ENCODE measurements around the gene ANAPC16. TPM values are rescaled to one million over a fixed set of nuclear protein-coding genes. Genes with fewer than 3 reads are reported as not detected.
"Not testable (repeated sequence)": the region's sequence is repeated elsewhere in the genome, so short reads cannot be mapped to it uniquely, and the experiment has no call there.

The ANAPC16 gene
- total and polyA plus RNA-seq, 2 experiments from 2014 or later: 69.6 to 97.9 TPM

DNA sequence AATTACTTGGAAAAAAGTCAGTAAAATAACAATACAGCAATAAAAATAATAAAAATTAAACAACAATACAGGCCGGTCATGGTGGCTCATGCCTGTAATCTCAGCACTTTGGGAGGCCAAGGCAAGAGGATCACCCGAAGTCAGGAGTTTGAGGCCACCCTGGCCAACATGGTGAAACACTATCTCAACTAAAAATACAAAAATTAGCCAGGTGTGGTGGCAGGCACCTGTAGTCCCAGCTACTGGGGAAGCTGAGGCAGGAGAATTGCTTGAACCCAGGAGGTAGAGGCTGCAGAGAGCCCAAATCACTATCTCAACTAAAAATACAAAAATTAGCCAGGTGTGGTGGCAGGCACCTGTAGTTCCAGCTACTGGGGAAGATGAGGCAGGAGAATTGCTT, 4.0 kb upstream of the ANAPC16 start:
- 97 to 98% methylated on average over 2 of the region's 2 CpGs for WGBS, 2 experiments (ENCODE audit: low coverage in 1 of 2, low lambda C conversion rate in 2 of 2, missing lambda C conversion rate in 2 of 2)
- H4K20me1 ChIP-seq (ENCODE audit: insufficient read depth); H3K4me2 ChIP-seq (ENCODE audit: unreplicated experiment); H3K27me3 ChIP-seq (replicated peaks; ENCODE audit: insufficient read depth); H3K9ac ChIP-seq; H3K9me2 ChIP-seq (ENCODE audit: insufficient read depth); H3K9me3 ChIP-seq (ENCODE audit: low read depth); H3K36me3 ChIP-seq (ENCODE audit: low read depth); H2AFZ ChIP-seq; H3F3A ChIP-seq (ENCODE audit: insufficient read depth); H3K4me3 ChIP-seq; H3K4me1 ChIP-seq (ENCODE audit: insufficient read depth); H3K27ac ChIP-seq; DNase-seq: not testable (repeated sequence)
- peaks cover 23% of the 10 kb centered on the region for H3K79me2 ChIP-seq (ENCODE audit: insufficient read depth)
- in situ Hi-C loops (cut with MboI): loop anchor here (25.0 kb wide), 1 partner anchor 275 kb away; no protein-coding TSS in a partner anchor

DNA sequence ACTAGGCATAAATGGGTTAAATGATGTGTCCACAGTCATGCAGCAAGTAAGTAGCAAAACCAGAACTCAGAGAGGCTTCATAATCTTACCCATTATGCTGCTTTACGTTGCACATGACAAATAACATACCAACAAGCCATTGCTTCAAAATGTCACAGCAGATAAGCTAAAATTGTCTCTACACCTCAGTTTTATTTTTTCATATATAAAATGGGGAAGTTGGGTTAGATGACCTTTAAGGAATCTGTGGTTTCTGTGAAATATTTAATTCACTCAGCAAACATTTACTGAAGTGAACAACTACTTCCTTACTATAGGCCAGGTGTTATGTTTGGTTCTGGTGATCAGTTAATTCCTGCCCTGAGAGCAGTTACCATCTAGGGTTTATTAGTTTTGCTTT, 2.5 kb downstream of the ANAPC16 start:
- Histone ChIP-seq H3K9me3 (ENCODE audit: low read depth) (no peaks in the 10 kb centered on the region), H3K9ac (no peak overlapping the region), H3K4me3 (no peak overlapping the region), H3K27me3 (replicated peaks; ENCODE audit: insufficient read depth) (no peaks in the 10 kb centered on the region), H3K79me2 (ENCODE audit: insufficient read depth) (peaks cover 52% of the 10 kb centered on the region), H3K4me1 (ENCODE audit: insufficient read depth) (peaks cover 16% of the 10 kb centered on the region; the same call in 1 of the 2 replicates), H3K4me2 (ENCODE audit: unreplicated experiment) (no peak overlapping the region), H4K20me1 (ENCODE audit: insufficient read depth) (no peaks in the 10 kb centered on the region), H3K36me3 (ENCODE audit: low read depth) (no peaks in the 10 kb centered on the region), H3F3A (ENCODE audit: insufficient read depth) (no peaks in the 10 kb centered on the region; the same call in 1 of the 2 replicates), H3K27ac (no peak overlapping the region), H3K9me2 (ENCODE audit: insufficient read depth) (no peaks in the 10 kb centered on the region), H2AFZ (no peak overlapping the region)
- in situ Hi-C loops (cut with MboI): loop anchor here (25.0 kb wide), 1 partner anchor 281 kb away; no protein-coding TSS in a partner anchor
- no peak for TF ChIP-seq EZH2phosphoT487 (IDR thresholded peaks at IDR 0.05; ENCODE audit: insufficient read depth, low read depth)
- no peak for TF ChIP-seq EZH2 (IDR thresholded peaks at IDR 0.05; ENCODE audit: insufficient read depth, poor library complexity, severe bottlenecking)
- WGBS, 2 experiments (ENCODE audit: low coverage in 1 of 2, low lambda C conversion rate in 2 of 2, missing lambda C conversion rate in 2 of 2): 93 to 96% methylated on average over 1 of the region's 1 CpG
- no peak for DNase-seq

DNA sequence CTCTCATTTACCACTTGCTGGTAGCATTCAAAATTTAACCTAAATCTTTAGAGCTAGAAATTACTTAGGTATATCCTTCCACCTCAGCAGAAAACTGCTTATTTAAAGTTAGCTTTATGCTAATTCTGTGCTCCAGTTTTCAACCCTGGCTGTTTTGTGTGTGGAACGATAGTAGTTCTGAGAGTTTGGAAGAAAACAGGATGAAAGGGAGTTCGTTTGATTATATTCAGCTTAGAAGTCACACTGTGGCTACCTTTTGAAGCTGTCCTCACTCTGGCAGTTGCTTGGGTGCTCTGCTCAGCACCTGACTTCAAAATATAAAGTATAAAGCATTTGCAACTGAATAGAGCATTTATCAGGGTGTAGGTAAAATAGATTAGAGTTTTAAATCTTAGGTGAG, 2.9 kb downstream of the ANAPC16 start:
- H3K36me3 ChIP-seq (ENCODE audit: low read depth): no peaks in the 10 kb centered on the region
- peaks cover 55% of the 10 kb centered on the region for H3K79me2 ChIP-seq (ENCODE audit: insufficient read depth)
- no peaks in the 10 kb centered on the region; the same call in 1 of the 2 replicates for H3F3A ChIP-seq (ENCODE audit: insufficient read depth)
- H4K20me1 ChIP-seq (ENCODE audit: insufficient read depth): no peaks in the 10 kb centered on the region
- no peaks in the 10 kb centered on the region for H3K9me2 ChIP-seq (ENCODE audit: insufficient read depth)
- no peak overlapping the region for H3K4me2 ChIP-seq (ENCODE audit: unreplicated experiment)
- 49 to 70% methylated on average over 2 of the region's 2 CpGs for WGBS, 2 experiments (ENCODE audit: low coverage in 1 of 2, low lambda C conversion rate in 2 of 2, missing lambda C conversion rate in 2 of 2)
- H3K9ac ChIP-seq: no peak overlapping the region
- no peak overlapping the region for H3K27ac ChIP-seq
- H3K4me1 ChIP-seq (ENCODE audit: insufficient read depth): peaks cover 16% of the 10 kb centered on the region; the same call in 1 of the 2 replicates
- no peak overlapping the region for H3K4me3 ChIP-seq
- no peak for TF ChIP-seq EZH2phosphoT487 (IDR thresholded peaks at IDR 0.05; ENCODE audit: insufficient read depth, low read depth)
- no peak for DNase-seq
- no peak overlapping the region for H2AFZ ChIP-seq
- in situ Hi-C loops (cut with MboI): loop anchor here (25.0 kb wide), 1 partner anchor 281 kb away; no protein-coding TSS in a partner anchor
- no peaks in the 10 kb centered on the region for H3K9me3 ChIP-seq (ENCODE audit: low read depth)
- H3K27me3 ChIP-seq (replicated peaks; ENCODE audit: insufficient read depth): no peaks in the 10 kb centered on the region

DNA sequence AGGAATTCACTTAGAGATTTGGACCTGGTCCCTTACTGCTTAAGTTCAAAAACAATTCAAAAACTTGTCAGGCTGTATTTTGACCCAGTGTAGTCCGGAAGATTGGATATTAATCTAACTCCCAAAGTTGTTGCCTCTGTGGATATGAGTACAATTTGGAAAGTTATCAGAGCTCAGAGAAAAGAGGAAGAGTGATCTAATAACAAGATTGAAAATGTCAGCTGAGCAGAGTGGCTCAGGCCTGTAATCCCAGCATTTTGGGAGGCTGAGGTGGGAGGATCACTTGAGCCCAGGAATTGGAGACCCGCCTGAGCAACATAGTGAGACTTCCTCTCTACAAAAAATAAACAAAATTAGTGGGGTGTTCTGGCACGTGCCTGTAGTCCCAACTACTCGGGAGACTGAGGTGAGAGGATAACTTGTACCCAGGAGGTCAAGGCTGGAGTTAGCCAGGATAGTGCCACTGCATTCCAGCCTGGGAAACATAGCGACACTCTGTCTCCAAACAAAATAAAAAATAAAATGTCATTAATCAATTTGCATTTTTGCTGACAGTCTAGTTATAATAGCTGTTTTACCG, 3.5 kb downstream of the ANAPC16 start:
- H3F3A ChIP-seq (ENCODE audit: insufficient read depth): no peaks in the 10 kb centered on the region; the same call in 1 of the 2 replicates
- H3K27me3 ChIP-seq (replicated peaks; ENCODE audit: insufficient read depth): no peaks in the 10 kb centered on the region
- H3K27ac ChIP-seq: no peak overlapping the region
- in situ Hi-C loops (cut with MboI): loop anchor here (25.0 kb wide), 1 partner anchor 282 kb away; no protein-coding TSS in a partner anchor
- no peaks in the 10 kb centered on the region for H4K20me1 ChIP-seq (ENCODE audit: insufficient read depth)
- TF ChIP-seq EZH2phosphoT487 (IDR thresholded peaks at IDR 0.05; ENCODE audit: insufficient read depth, low read depth) (no peak), EZH2 (IDR thresholded peaks at IDR 0.05; ENCODE audit: insufficient read depth, poor library complexity, severe bottlenecking) (no peak)
- no peak overlapping the region for H3K4me2 ChIP-seq (ENCODE audit: unreplicated experiment)
- H3K4me3 ChIP-seq: no peak overlapping the region
- no peaks in the 10 kb centered on the region for H3K36me3 ChIP-seq (ENCODE audit: low read depth)
- H3K9me2 ChIP-seq (ENCODE audit: insufficient read depth): no peaks in the 10 kb centered on the region
- peaks cover 54% of the 10 kb centered on the region for H3K79me2 ChIP-seq (ENCODE audit: insufficient read depth)
- H3K4me1 ChIP-seq (ENCODE audit: insufficient read depth): peaks cover 16% of the 10 kb centered on the region; the same call in 1 of the 2 replicates
- no peak for DNase-seq
- WGBS, 2 experiments (ENCODE audit: low coverage in 1 of 2, low lambda C conversion rate in 2 of 2, missing lambda C conversion rate in 2 of 2): 83 to 86% methylated on average over 6 of the region's 6 CpGs
- no peaks in the 10 kb centered on the region for H3K9me3 ChIP-seq (ENCODE audit: low read depth)
- no peak overlapping the region for H2AFZ ChIP-seq
- H3K9ac ChIP-seq: no peak overlapping the region
